Stimulated activated naive CD8-positive, alpha-beta T cell treated with anti-CD3 and anti-CD28 coated beads, Interleukin-15, amount 100 ng/mL, for 72 hours (primary cell): Measurements from ENCODE around the gene IL32.
"Not testable (repeated sequence)": the region's sequence is repeated elsewhere in the genome, so short reads cannot be mapped to it uniquely, and the experiment has no call there.

Experiments used
- ATAC-seq: fragments of 150-1000 bp; cut with Tn5 transposase; 2 replicates; pipeline ENCODE4 v1.10.0; 2021; ENCODE audit warnings: mild to moderate bottlenecking, moderate library complexity
- DNase-seq, 2 donors: peaks; one replicate each; pipeline ENCODE4 v3.0.0; 2021 to 2022
- H3K27ac Mint-ChIP-seq, 2 donors: one replicate each; pipeline ENCODE4 v1.8.0; 2022; ENCODE audit warnings: mild to moderate bottlenecking in 2 of 2, mixed read lengths in 2 of 2, moderate library complexity in 2 of 2
- H3K27me3 Mint-ChIP-seq: one replicate; pipeline ENCODE4 v1.8.0; 2022; ENCODE audit warnings: mixed read lengths
- H3K4me1 Mint-ChIP-seq: one replicate; pipeline ENCODE4 v1.8.0; 2022; ENCODE audit warnings: mild to moderate bottlenecking, mixed read lengths
- H3K4me3 Mint-ChIP-seq, 2 donors: one replicate each; pipeline ENCODE4 v1.8.0; 2022; ENCODE audit warnings: mild to moderate bottlenecking in 2 of 2, mixed read lengths in 2 of 2, moderate library complexity in 1 of 2
- H3K9me3 Mint-ChIP-seq, 2 donors: one replicate each; pipeline ENCODE4 v1.8.0; 2022; ENCODE audit warnings: mixed read lengths in 2 of 2

IL32 gene

GRCh38 chr16:3038256-3038655 lies 27.2 kb upstream of the IL32 start:
- H3K27ac Mint-ChIP-seq: no peak overlapping the region
- peaks cover 15% of the 10 kb centered on the region for H3K4me1 Mint-ChIP-seq
- H3K9me3 Mint-ChIP-seq: no peaks in the 10 kb centered on the region
- no peak for DNase-seq
- H3K4me3 Mint-ChIP-seq: no peak overlapping the region
- peaks cover 97% of the 10 kb centered on the region for H3K27me3 Mint-ChIP-seq
- no peak for ATAC-seq

GRCh38 chr16:3038896-3039295 lies 26.5 kb upstream of the IL32 start:
- Mint-ChIP-seq H3K4me3 (no peak overlapping the region), H3K27me3 (peaks cover 97% of the 10 kb centered on the region), H3K4me1 (peaks cover 15% of the 10 kb centered on the region), H3K9me3 (no peaks in the 10 kb centered on the region), H3K27ac (no peak overlapping the region)
- no peak for DNase-seq
- no peak for ATAC-seq

DNA sequence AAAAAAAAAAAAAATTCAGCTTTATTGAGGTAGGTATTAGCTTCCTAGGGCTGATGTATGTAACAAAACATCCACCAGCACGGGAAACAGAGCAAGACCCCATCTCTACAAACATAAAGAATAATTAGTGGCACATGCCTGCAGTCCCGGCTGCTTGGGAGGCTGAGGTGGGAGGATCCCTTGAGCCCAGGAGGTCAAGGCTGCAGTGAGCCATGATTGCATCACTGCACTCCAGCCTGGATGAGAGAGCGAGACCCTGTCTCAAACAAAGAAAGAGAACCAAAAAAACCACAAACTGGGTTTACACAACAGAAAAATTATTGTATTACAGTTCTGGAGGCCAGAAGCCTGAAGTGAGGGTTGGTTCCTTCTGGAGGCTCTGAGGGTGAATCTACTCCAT lies 23.1 kb upstream of the IL32 start:
- Mint-ChIP-seq H3K27ac (no peak overlapping the region), H3K4me1 (peaks cover 25% of the 10 kb centered on the region), H3K27me3 (peaks cover 93% of the 10 kb centered on the region), H3K4me3 (no peak overlapping the region), H3K9me3 (no peaks in the 10 kb centered on the region)
- DNase-seq (no peak), ATAC-seq (no peak)

- H3K27me3 Mint-ChIP-seq: peaks cover 89% of the 10 kb centered on the region
- H3K4me1 Mint-ChIP-seq: peaks cover 36% of the 10 kb centered on the region
- ATAC-seq: no peak
Observed at GRCh38 chr16:3044708-3045107, 20.7 kb upstream of the IL32 start.

DNA sequence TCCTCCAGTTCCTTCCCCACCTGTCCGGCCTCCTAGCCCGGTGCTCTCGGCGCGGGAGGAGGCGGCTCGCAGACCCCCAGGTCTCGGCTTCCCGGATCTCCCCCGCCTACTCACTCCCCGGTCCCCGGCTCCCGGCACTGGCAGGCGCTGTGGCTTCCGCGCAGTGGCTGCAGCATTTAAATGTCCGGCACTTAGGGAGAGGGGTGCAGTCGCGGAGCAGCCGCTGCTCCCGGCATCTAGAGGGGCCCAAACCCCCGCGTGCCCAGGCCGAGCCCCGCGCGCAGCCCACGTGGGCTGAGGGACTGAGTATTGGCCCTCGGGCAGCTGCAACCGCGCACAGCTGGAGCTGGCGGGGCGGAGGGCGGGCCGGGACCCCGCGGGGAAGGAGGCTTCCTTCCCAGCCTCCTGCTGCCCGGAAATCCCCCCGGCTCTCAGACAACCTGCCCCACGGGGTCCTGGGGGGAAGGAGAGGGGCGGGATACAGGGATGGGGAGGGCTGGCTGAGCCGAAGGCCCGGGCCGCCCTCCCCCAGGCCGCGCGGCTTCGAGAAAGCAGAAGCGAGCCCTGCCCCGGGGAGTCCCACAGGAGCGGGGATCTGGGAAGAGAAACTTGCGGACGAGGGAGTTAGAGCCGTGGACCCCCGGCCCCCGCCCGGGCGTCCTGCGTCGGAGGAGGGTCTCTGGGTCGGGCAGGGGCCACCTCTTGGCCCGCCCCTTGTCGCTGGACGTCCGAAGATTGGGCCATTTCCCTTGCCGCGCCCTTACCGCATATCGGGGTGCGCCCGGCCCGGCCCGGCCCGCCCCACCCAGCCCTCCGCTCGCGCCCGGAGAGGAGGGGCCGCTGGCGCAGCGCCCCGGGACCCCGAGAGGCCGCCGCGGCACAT lies 19.4 kb upstream of the IL32 start, which contains the start of gene MMP25:
Gene MMP25 (plus strand): TSS at position 804 of the 883 bp plus-strand sequence. CDS start 357 bp downstream, outside the sequence.
- peaks cover 41% of the 10 kb centered on the region for H3K4me1 Mint-ChIP-seq
- peak in 1 of 2 donors; percentile 32 for DNase-seq

More at GRCh38 chr16:3044708-3045107, 20.7 kb upstream of the IL32 start:
- DNase-seq: no peak
- Mint-ChIP-seq H3K27ac (peak overlapping the region in 1 of 2 donors; percentile 46), H3K9me3 (no peaks in the 10 kb centered on the region), H3K4me3 (peak overlapping the region; percentile 81 to 85)

DNA sequence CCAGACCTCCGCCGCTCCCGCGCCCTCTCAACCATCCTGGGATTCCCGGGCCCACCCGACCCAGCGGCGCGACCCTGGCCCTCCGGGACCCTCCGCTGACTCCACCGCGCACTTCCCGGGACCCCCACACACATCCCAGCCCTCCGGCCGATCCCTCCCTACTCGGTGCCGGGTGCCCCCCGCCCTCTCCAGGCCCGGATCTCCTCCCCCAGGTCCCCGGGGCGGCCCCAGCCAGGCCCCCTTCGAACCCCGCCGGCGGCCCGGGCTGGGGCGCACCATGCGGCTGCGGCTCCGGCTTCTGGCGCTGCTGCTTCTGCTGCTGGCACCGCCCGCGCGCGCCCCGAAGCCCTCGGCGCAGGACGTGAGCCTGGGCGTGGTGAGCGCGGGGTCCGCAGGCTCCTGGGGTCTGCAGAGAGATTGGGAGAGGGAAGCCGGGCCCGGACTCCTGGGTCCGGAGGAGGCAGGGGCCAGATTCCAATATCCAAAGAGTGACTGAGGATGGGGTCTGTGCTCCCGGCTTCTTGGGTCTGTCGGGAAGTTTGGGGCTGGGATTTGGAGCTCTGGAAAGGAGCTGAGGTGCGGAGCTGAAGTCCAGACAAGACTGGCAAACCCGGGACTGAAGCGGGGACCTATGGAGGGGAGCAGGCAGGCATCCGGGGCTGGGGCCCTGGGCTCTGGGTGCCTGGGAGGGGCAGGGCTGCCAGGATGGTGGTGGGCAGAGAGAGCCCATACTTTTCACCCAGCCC lies 18.6 kb upstream of the IL32 start:
- Mint-ChIP-seq H3K4me1 (peaks cover 47% of the 10 kb centered on the region), H3K4me3 (peak overlapping the region; percentile 37 to 40), H3K27me3 (peaks cover 70% of the 10 kb centered on the region), H3K27ac (peak overlapping the region in 1 of 2 donors; percentile 82), H3K9me3 (no peaks in the 10 kb centered on the region)
- ATAC-seq (peak; percentile 43), DNase-seq (no peak)

More for the DNA sequence above, 19.4 kb upstream of the IL32 start, which contains the start of gene MMP25:
- peaks cover 76% of the 10 kb centered on the region for H3K27me3 Mint-ChIP-seq
- ATAC-seq: peak; percentile 62
- H3K9me3 Mint-ChIP-seq: no peaks in the 10 kb centered on the region
- peak within 1 kb of the TSS in 1 of 2 donors; percentile 82 for H3K27ac Mint-ChIP-seq
- H3K4me3 Mint-ChIP-seq: peak within 1 kb of the TSS; percentile 81 to 85

- H3K9me3 Mint-ChIP-seq: no peaks in the 10 kb centered on the region
- ATAC-seq (peak; percentile 20), DNase-seq (no peak)
- no peak overlapping the region for H3K27ac Mint-ChIP-seq
- H3K4me1 Mint-ChIP-seq: peaks cover 51% of the 10 kb centered on the region
- H3K27me3 Mint-ChIP-seq: peaks cover 64% of the 10 kb centered on the region
- H3K4me3 Mint-ChIP-seq: peak overlapping the region in 1 of 2 donors; percentile 40
Observed at GRCh38 chr16:3047387-3047720, 18.1 kb upstream of the IL32 start.

DNA sequence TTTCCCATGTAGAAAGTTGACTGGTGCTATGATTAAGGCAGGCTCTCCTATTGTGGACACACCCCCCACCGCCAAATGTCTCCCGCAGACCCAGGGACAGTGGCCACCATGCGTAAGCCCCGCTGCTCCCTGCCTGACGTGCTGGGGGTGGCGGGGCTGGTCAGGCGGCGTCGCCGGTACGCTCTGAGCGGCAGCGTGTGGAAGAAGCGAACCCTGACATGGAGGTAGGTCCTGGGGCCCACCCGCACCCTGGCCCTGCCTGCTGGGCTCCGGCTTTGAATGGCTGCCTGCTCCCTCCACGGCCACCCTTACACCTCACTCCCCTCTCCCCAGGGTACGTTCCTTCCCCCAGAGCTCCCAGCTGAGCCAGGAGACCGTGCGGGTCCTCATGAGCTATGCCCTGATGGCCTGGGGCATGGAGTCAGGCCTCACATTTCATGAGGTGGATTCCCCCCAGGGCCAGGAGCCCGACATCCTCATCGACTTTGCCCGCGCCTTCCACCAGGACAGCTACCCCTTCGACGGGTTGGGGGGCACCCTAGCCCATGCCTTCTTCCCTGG lies 15.4 kb upstream of the IL32 start:
- Mint-ChIP-seq H3K4me1 (peaks cover 65% of the 10 kb centered on the region), H3K27ac (no peak overlapping the region), H3K27me3 (peaks cover 38% of the 10 kb centered on the region), H3K9me3 (no peaks in the 10 kb centered on the region), H3K4me3 (no peak overlapping the region)
- DNase-seq (no peak), ATAC-seq (no peak)

GRCh38 chr16:3050487-3050886 lies 15.0 kb upstream of the IL32 start:
- Mint-ChIP-seq H3K27ac (peak overlapping the region in 1 of 2 donors; percentile 35), H3K4me1 (peaks cover 65% of the 10 kb centered on the region), H3K9me3 (no peaks in the 10 kb centered on the region), H3K4me3 (no peak overlapping the region), H3K27me3 (peaks cover 33% of the 10 kb centered on the region)
- no peak for DNase-seq
- ATAC-seq: no peak

- ATAC-seq (no peak), DNase-seq (no peak)
- Mint-ChIP-seq H3K27me3 (peaks cover 28% of the 10 kb centered on the region), H3K4me3 (no peak overlapping the region), H3K4me1 (peaks cover 65% of the 10 kb centered on the region), H3K9me3 (no peaks in the 10 kb centered on the region), H3K27ac (no peak overlapping the region)
Observed at GRCh38 chr16:3051009-3051408, 14.4 kb upstream of the IL32 start.

DNA sequence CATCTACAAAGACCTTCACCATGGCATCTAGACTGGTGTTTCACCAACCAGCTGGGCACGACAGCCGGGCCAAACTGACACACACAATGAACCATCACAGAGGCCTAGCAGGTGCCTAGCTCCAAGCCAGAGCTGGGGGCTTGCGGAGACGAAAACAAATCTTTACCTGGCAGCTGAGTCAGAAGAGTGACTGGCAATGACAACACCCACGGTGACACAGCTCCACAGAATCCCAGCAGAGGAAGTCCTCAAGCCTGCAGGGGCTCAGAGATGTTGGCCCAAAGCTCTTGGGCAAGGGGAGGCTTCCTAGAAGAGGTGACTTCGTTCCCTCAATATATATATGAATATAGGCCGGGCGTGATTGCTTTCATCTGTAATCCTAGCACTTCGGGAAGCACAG lies 13.9 kb upstream of the IL32 start:
- peaks cover 68% of the 10 kb centered on the region for H3K4me1 Mint-ChIP-seq
- no peaks in the 10 kb centered on the region for H3K9me3 Mint-ChIP-seq
- ATAC-seq (no peak), DNase-seq (no peak)
- H3K4me3 Mint-ChIP-seq: no peak overlapping the region
- H3K27ac Mint-ChIP-seq: no peak overlapping the region
- peaks cover 28% of the 10 kb centered on the region for H3K27me3 Mint-ChIP-seq

DNA sequence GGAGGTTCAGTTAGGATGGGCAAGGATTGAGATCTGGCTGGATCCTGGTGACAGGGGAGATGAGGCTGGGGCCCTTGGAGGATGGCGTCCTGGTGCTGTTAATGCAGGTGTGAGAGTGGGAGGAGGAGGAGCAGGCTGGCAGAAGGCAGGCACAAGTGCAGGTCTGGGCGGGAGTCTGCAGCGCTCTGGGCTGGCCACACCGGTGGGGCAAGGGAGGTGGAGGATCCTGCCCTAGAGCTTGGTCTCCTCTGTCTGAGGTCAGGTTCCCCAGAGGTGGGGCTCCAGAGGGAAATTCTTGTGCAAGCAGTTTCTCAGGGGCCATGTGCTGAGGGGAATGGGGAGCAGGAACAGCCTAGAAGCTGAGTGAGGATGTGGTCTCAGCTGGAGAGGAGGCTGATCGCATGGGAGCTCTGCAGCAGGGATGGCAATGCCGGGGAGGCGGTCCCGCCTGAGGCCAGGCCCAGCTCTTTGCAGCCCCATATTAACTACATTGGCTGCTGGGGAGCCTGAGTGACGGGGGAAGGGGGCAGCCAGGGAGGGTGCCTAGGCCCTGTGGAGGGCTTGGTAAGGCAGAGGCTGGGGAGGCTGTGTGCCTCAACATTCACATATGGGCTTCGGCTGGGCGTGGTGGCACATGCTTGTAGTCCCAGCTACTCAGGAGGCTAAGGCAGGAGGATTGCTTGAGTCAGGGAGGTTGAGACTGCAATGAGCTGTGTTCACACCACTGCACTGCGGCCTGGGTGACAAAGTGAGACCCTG lies 12.7 kb upstream of the IL32 start:
- ATAC-seq: peak; percentile 61
- H3K4me1 Mint-ChIP-seq: peaks cover 75% of the 10 kb centered on the region
- H3K27ac Mint-ChIP-seq: peak overlapping the region in 1 of 2 donors; percentile 85
- H3K9me3 Mint-ChIP-seq, H3K4me3 Mint-ChIP-seq, DNase-seq: not testable (repeated sequence)
- peaks cover 16% of the 10 kb centered on the region for H3K27me3 Mint-ChIP-seq

DNA sequence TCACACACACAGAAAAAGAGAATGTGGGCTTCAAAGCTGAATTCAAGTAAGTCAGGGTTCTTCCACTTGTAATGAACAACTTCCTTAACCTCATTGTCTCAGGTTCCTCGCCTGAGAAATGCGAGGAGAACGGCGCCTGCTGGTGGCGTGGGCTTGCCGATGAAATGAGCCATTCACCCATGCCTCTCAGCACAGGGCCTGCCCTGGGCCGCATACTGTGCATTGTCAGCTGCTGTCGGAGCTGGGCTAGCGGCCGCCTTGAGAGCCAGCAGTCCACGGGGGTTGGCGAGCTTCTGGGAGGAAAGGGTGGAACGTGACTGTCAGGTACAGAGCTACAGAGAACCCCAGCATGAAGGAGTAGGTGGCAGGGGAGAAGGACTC lies 12.1 kb upstream of the IL32 start:
- DNase-seq, H3K27me3 Mint-ChIP-seq, H3K9me3 Mint-ChIP-seq, H3K4me3 Mint-ChIP-seq: not testable (repeated sequence)
- H3K4me1 Mint-ChIP-seq: peaks cover 71% of the 10 kb centered on the region
- peak overlapping the region in 1 of 2 donors; percentile 89 for H3K27ac Mint-ChIP-seq
- peak; percentile 21 for ATAC-seq

- Mint-ChIP-seq H3K27me3 (no peaks in the 10 kb centered on the region), H3K4me1 (peaks cover 71% of the 10 kb centered on the region), H3K27ac (peak overlapping the region; percentile 89 to 90), H3K9me3 (no peaks in the 10 kb centered on the region), H3K4me3 (peak overlapping the region; percentile 61 to 71)
- peak; percentile 29 for ATAC-seq
- peak in 1 of 2 donors; percentile 56 for DNase-seq
Observed at GRCh38 chr16:3054965-3055733, 10.3 kb upstream of the IL32 start.
